ENCODE data around the gene ETV1. TPM values are rescaled to one million over a fixed set of nuclear protein-coding genes. Genes with fewer than 3 reads are reported as not detected.

The ETV1 gene
- total RNA-seq, 4 donors from 2014 or later, result 2.0 to 32.9 (median 3.0) TPM; not detected in 1

DNA sequence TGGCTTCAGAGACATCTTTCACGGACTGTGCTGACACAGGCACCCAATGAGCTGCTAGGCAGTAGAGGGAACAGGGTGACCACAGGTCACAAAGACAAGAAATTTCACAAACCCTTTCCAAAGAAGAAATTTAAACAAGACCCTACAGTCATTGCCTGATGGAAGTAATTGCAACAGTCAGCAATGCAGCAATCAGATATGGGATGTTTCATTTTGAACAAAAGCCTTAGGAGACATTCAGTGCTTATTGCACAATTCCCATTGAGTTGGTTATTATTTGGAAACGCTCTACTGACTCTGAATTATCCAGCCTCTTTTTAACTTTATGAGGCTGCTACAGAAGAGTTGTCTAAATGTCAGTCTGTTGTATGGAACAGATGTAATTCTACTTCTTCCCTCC, 85.5 kb downstream of the ETV1 start:
- TF ChIP-seq EP300 (IDR thresholded peaks at IDR 0.05; ENCODE audit: low read depth), result no peak
- TF ChIP-seq, protein P1, sequence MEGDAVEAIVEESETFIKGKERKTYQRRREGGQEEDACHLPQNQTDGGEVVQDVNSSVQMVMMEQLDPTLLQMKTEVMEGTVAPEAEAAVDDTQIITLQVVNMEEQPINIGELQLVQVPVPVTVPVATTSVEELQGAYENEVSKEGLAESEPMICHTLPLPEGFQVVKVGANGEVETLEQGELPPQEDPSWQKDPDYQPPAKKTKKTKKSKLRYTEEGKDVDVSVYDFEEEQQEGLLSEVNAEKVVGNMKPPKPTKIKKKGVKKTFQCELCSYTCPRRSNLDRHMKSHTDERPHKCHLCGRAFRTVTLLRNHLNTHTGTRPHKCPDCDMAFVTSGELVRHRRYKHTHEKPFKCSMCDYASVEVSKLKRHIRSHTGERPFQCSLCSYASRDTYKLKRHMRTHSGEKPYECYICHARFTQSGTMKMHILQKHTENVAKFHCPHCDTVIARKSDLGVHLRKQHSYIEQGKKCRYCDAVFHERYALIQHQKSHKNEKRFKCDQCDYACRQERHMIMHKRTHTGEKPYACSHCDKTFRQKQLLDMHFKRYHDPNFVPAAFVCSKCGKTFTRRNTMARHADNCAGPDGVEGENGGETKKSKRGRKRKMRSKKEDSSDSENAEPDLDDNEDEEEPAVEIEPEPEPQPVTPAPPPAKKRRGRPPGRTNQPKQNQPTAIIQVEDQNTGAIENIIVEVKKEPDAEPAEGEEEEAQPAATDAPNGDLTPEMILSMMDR (IDR thresholded peaks at IDR 0.05), result no peak
- TF ChIP-seq POLR2A (IDR thresholded peaks at IDR 0.05), result no peak
- TF ChIP-seq POLR2AphosphoS5 (IDR thresholded peaks at IDR 0.05), result no peak
- peaks cover 0 to 16% (median 1%) of the 10 kb centered on the region in 4 donors for H3K4me1 ChIP-seq
- DNase-seq, result no peak
- in situ Hi-C loops (cut with MboI; ENCODE audit: low pct_ligation_motif_present in 1 of 4, low pct_unique_long_range_greater_than_20kb in 1 of 4, low sequenced_read_pairs in 3 of 4), result no loop called here
- H3K27ac ChIP-seq, result no peak overlapping the region
- H3K27me3 ChIP-seq, result no peaks in the 10 kb centered on the region
- H3K36me3 ChIP-seq, result no peaks in the 10 kb centered on the region
- intact Hi-C loops (cut with DNase I; ENCODE audit: low total_unique reads), result no loop called here
- 38 to 75% methylated on average over 2 of the region's 2 CpGs for WGBS, 2 donors (ENCODE audit: low coverage in 1 of 2)
- H3K9me3 ChIP-seq, result no peaks in the 10 kb centered on the region
- no peak overlapping the region for H3K4me3 ChIP-seq

DNA sequence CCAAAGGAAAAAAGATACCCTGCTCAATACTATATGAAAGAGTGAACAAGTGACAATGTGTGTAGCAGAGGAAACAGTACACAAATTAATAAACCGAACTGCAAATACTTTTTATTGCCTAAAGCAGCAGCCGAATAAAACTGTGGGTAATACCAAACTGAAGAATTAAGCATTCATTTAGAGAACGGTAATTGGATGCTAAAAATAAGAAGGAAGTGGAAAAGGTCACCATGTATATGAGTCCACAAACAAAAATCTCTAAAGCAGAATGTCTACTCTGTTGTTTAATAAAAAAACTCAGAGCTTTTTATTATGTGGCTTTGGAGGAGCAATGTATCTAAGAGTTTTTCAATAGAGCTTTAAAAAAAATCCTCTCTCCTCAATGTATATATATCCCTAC, 87.9 kb downstream of the ETV1 start:
- DNase-seq, result no peak
- in situ Hi-C loops (cut with MboI; ENCODE audit: low pct_ligation_motif_present in 1 of 4, low pct_unique_long_range_greater_than_20kb in 1 of 4, low sequenced_read_pairs in 3 of 4) (no loop called here), intact Hi-C loops (cut with DNase I; ENCODE audit: low total_unique reads) (no loop called here)
- no peaks in the 10 kb centered on the region for H3K36me3 ChIP-seq
- no peak overlapping the region for H3K27ac ChIP-seq
- no peak overlapping the region for H3K4me3 ChIP-seq
- no peaks in the 10 kb centered on the region for H3K9me3 ChIP-seq
- TF ChIP-seq POLR2AphosphoS5 (IDR thresholded peaks at IDR 0.05) (no peak), POLR2A (IDR thresholded peaks at IDR 0.05) (no peak), EP300 (IDR thresholded peaks at IDR 0.05; ENCODE audit: low read depth) (no peak)
- TF ChIP-seq, protein P1 (IDR thresholded peaks at IDR 0.05), result no peak
- H3K4me1 ChIP-seq, result peaks cover 0 to 10% (median 0%) of the 10 kb centered on the region in 4 donors
- H3K27me3 ChIP-seq, result no peaks in the 10 kb centered on the region
- 64 to 79% methylated on average over 3 of the region's 3 CpGs for WGBS, 2 donors (ENCODE audit: low coverage in 1 of 2)

DNA sequence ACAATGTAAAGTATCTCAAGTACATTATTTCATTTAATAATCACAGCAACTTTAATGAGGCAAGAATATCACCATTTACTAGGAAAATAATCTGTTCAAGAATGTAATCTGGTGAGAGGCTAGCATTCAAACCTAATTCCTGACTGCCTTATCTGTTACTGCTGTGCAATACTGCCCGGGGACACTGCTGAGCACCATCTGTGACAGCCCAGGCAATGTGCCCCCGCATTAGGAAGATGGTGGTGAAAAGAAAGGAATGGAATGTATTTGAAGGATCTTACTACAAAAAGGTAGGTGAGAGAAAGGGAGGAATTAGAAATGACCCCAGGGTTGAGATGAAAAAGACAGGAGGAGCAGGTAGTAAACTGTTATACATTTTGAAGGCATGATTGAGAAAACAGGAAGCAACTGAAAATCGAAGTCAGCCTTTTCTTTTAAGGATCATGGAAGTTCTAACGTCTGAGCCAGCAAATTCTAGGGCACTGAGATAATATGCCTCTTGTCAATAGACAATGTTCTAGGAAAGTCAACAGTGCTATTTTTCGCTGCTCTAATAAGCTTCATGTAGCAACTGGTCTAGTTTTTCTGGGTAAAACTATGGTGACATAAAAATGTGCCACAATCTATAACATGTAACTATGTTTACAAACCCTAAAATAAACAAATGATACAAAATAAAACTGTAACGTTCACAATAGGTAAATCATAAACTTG, 90.4 kb downstream of the ETV1 start:
- DNase-seq, result no peak
- intact Hi-C loops (cut with DNase I; ENCODE audit: low total_unique reads) (no loop called here), in situ Hi-C loops (cut with MboI; ENCODE audit: low pct_ligation_motif_present in 1 of 4, low pct_unique_long_range_greater_than_20kb in 1 of 4, low sequenced_read_pairs in 3 of 4) (no loop called here)
- 28 to 44% methylated on average over 4 to 6 of the region's 6 CpGs for WGBS, 2 donors (ENCODE audit: low coverage in 1 of 2)
- Histone ChIP-seq H3K27me3 (no peaks in the 10 kb centered on the region), H3K4me1 (peaks cover 0 to 10% (median 0%) of the 10 kb centered on the region in 4 donors), H3K27ac (no peak overlapping the region), H3K36me3 (no peaks in the 10 kb centered on the region), H3K4me3 (no peak overlapping the region), H3K9me3 (no peaks in the 10 kb centered on the region)
- TF ChIP-seq, protein P1 (IDR thresholded peaks at IDR 0.05), result no peak
- TF ChIP-seq POLR2A (IDR thresholded peaks at IDR 0.05) (no peak), POLR2AphosphoS5 (IDR thresholded peaks at IDR 0.05) (no peak), EP300 (IDR thresholded peaks at IDR 0.05; ENCODE audit: low read depth) (no peak)

DNA sequence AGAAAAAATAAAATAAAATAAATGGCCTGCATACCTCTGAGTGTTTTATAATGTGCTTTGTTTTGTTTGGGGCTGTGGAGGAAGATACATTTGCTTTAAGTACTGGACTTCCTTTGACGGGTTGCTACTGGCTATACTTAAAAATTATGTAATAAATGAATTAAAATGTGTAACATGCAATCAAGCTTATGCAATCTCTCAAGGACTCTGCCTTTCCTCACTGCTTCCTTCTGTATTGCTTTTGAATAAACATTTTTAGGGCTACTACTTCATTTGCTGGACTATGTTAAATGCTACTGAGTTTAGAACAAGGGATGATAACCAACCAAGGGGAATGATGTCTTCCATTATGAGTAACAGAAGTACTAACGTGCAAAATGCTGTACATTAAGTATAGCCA, 91.6 kb downstream of the ETV1 start:
- Histone ChIP-seq H3K27ac (no peak overlapping the region), H3K27me3 (no peaks in the 10 kb centered on the region), H3K4me1 (peaks cover 0 to 10% (median 0%) of the 10 kb centered on the region in 4 donors), H3K4me3 (no peak overlapping the region), H3K36me3 (no peaks in the 10 kb centered on the region), H3K9me3 (no peaks in the 10 kb centered on the region)
- TF ChIP-seq POLR2A (IDR thresholded peaks at IDR 0.05), result no peak
- no peak for TF ChIP-seq POLR2AphosphoS5 (IDR thresholded peaks at IDR 0.05)
- TF ChIP-seq, protein P1 (IDR thresholded peaks at IDR 0.05), result no peak
- TF ChIP-seq EP300 (IDR thresholded peaks at IDR 0.05; ENCODE audit: low read depth), result no peak
- 29 to 31% methylated on average over 2 of the region's 2 CpGs for WGBS, 2 donors (ENCODE audit: low coverage in 1 of 2)
- no peak for DNase-seq
- in situ Hi-C loops (cut with MboI; ENCODE audit: low pct_ligation_motif_present in 1 of 4, low pct_unique_long_range_greater_than_20kb in 1 of 4, low sequenced_read_pairs in 3 of 4) (no loop called here), intact Hi-C loops (cut with DNase I; ENCODE audit: low total_unique reads) (no loop called here)
